K562 (cell line): Measurements from ENCODE around the gene VPS33B. TPM values are rescaled to one million over a fixed set of nuclear protein-coding genes. Genes with fewer than 3 reads are reported as not detected.

Experiments
- BRCA1 ChIP-seq, 2 experiments: fragments of 450-650 bp in 1 of 2; sonication (generic) in 1 of 2; formaldehyde crosslinking in 1 of 2; IDR thresholded peaks; 2 replicates each; pipeline versions ENCODE4 v1.5.0 to v1.6.1; 2017 to 2020; ENCODE audit warnings: mild to moderate bottlenecking in 1 of 2, missing genetic modification reagents in 1 of 2
- CBX8 ChIP-seq: fragments of 200-600 bp; sonication (generic); IDR thresholded peaks from 2 replicates; pipeline ENCODE4 v1.6.1; 2012; ENCODE audit warnings: borderline replicate concordance, mixed run types, low read depth, mild to moderate bottlenecking, moderate library complexity, mixed read lengths, low read length, control low read depth, inconsistent platforms; ENCODE audit not compliant: poor library complexity, severe bottlenecking; ENCODE audit errors: extremely low read depth
- CEBPG ChIP-seq, 3 experiments: fragments of 200-800 bp in 1 of 3; sonication (Bioruptor generic) in 1 of 3; sonication (generic) in 1 of 3; formaldehyde crosslinking in 1 of 3; IDR thresholded peaks in 2 of 3; conservative IDR thresholded peaks in 1 of 3; 2 replicates each; pipeline versions ENCODE4 v1.6.1 to v1.8.0; 2016 to 2022; ENCODE audit warnings: missing compliant biosample characterization in 2 of 3, missing genetic modification characterization in 2 of 3, mild to moderate bottlenecking in 1 of 3, missing genetic modification reagents in 1 of 3
- HDAC6 ChIP-seq: IDR thresholded peaks from 2 replicates; pipeline ENCODE4 v1.6.1; 2012; ENCODE audit warnings: low read depth, mild to moderate bottlenecking, control low read depth, inconsistent platforms, low read length, moderate library complexity
- HMGN3 ChIP-seq: IDR thresholded peaks from 2 replicates; pipeline ENCODE4 v1.6.1; 2011; ENCODE audit warnings: borderline replicate concordance, low read depth, mild to moderate bottlenecking, mixed read lengths, low read length; ENCODE audit not compliant: insufficient read length; ENCODE audit errors: extremely low read depth
- IRF2 ChIP-seq: sonication (generic); formaldehyde crosslinking; IDR thresholded peaks from 2 replicates; pipeline ENCODE4 v1.8.1; 2022; ENCODE audit warnings: mild to moderate bottlenecking, missing genetic modification reagents
- MAFF ChIP-seq: IDR thresholded peaks from 2 replicates; pipeline ENCODE4 v1.6.1; 2012; ENCODE audit warnings: low read length, improper control_type of control experiment
- POLR2AphosphoS5 ChIP-seq: IDR thresholded peaks from 2 replicates; pipeline ENCODE4 v1.6.1; 2011; ENCODE audit warnings: mild to moderate bottlenecking, low read depth, low read length, moderate library complexity; ENCODE audit not compliant: control insufficient read depth, insufficient read depth
- SAP30 ChIP-seq: fragments of 200-600 bp; sonication (generic); IDR thresholded peaks from 2 replicates; pipeline ENCODE4 v1.6.1; 2012; ENCODE audit warnings: borderline replicate concordance, low read depth, mild to moderate bottlenecking, moderate library complexity, low read length, control low read depth, inconsistent platforms; ENCODE audit not compliant: insufficient read depth, poor library complexity, severe bottlenecking
- SRF ChIP-seq, 2 experiments: fragments of 250-450, 450-650 bp in 1 of 2; sonication (Bioruptor Pico) in 1 of 2; sonication (generic) in 1 of 2; formaldehyde crosslinking; IDR thresholded peaks; 2 replicates each; pipeline versions ENCODE4 v1.5.0 to v1.5.1; 2020 to 2022; ENCODE audit warnings: mild to moderate bottlenecking in 1 of 2, missing genetic modification reagents in 1 of 2
- USF2 ChIP-seq: sonication (generic); formaldehyde crosslinking; IDR thresholded peaks from 2 replicates; pipeline ENCODE4 v1.5.0; 2020; ENCODE audit warnings: missing genetic modification reagents
- ZBTB2 ChIP-seq: fragments of 450-650 bp; IDR thresholded peaks from 2 replicates; pipeline ENCODE4 v1.6.1; 2016; ENCODE audit warnings: antibody characterized with exemption
- ZNF197 ChIP-seq: fragments of 200-800 bp; sonication (Bioruptor generic); IDR thresholded peaks from 2 replicates; pipeline ENCODE4 v1.6.1; 2016; ENCODE audit warnings: low read depth, missing genetic modification characterization, missing compliant biosample characterization
- ZNF282 ChIP-seq: sonication (generic); formaldehyde crosslinking; IDR thresholded peaks from 2 replicates; pipeline ENCODE4 v1.8.1; 2023; ENCODE audit warnings: missing genetic modification reagents
- ZNF311 ChIP-seq: fragments of 250-450 bp; sonication (Bioruptor Pico); IDR thresholded peaks from 2 replicates; pipeline ENCODE4 v1.4.0; 2020; ENCODE audit warnings: mild to moderate bottlenecking, moderate library complexity
- polyA plus RNA-seq, 8 experiments: library from polyadenylated mRNA; depleted of rRNA in 4 of 8; stranded (reverse) in 5 of 8; unstranded in 3 of 8; fragments of >200 nt; fragmentation: Nextera tagmentation in 2 of 8; fragmentation: Illumina TruSeq in 1 of 8; extraction: Ambion mirVana in 2 of 8; extraction: Trizol in 1 of 8; gene quantifications; 2 replicates each; pipeline versions ENCODE4 v1.2.1 to v1.2.3, GENCODE V29; 2011 to 2014; ENCODE audit warnings: inconsistent platforms in 1 of 8, missing spikeins in 1 of 8
- total RNA-seq, 7 experiments: library from RNA; depleted of rRNA in 6 of 7; stranded (reverse); fragments of >200 nt in 6 of 7; fragmentation: Illumina TruSeq in 2 of 7; extraction: Trizol in 2 of 7; gene quantifications; 2 replicates each; pipeline versions ENCODE4 v1.2.1 to v1.2.3, GENCODE V29; 2011 to 2021; ENCODE audit warnings: low replicate concordance in 1 of 7
- TF ChIP-seq, protein P1 (sequence below), 3 experiments: fragments of 200-800 bp in 1 of 3; sonication (Bioruptor generic) in 1 of 3; sonication (generic) in 1 of 3; formaldehyde crosslinking in 1 of 3; IDR thresholded peaks; 2 replicates each; pipeline versions ENCODE4 v1.6.1 to v1.8.0; 2016 to 2022; ENCODE audit warnings: mild to moderate bottlenecking in 2 of 3, missing compliant biosample characterization in 2 of 3, missing genetic modification characterization in 2 of 3, missing genetic modification reagents in 1 of 3
- TF ChIP-seq, protein P2 (sequence below): fragments of 450-650 bp; IDR thresholded peaks from 2 replicates; pipeline ENCODE4 v1.6.1; 2017; ENCODE audit warnings: antibody characterized with exemption

The VPS33B gene
- total and polyA plus RNA-seq, 9 of the 15 experiments (the other 6 are each of a cell fraction or from before 2014, with no cell fraction given): 9.4 to 25.5 (median 14.8) TPM

DNA sequence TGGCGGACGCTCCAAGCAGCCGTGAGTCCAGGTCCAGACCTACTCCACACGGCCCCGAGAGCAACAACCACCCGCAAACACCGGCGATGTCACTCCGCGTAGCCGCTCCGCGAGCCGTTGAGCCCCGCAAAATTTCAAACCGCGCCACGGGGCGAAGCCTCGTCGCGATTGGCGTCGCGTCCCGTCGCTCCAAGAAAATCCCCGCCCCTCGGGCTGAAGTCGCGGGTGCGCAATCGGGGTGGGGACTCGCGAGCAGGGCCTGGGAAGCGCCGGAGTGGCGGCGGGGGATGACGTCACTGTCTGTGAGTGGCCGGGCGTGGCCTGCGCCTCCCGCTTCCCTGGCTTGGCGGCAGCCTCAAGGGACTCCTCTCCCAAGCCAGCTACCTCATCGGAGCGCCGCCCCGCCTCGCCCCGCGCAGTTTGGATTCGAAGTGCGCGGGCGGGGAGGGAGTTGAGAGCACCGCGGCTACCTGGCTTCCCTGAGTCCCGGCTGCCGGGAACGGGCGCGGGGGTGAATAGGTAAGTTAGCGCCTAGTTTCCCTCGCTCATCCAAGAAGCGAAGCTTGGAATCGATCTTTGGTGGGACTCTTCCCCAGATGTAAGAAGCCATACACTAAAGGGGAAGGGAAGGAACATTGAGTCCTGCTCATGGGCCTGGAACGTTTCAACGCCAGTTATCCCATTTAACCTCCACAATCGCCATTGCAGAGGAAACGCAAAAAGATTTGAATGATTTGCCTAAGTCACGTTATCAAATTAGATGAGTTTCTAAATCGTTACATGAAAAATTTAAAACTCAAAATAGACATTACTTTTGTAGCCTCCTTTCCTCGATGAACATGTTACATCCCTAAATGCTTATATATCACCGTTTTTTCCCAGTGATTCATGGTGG, 27.7 kb downstream of the VPS33B start, which contains the start of gene PRC1 (continued):
- TF ChIP-seq CEBPG (CRISPR knock-in tag; IDR thresholded peaks at IDR 0.05) (peak; percentile 82), CEBPG (tag; conservative IDR thresholded peaks at IDR 0.05 in 1 of 2, IDR thresholded peaks at IDR 0.05 in 1 of 2) (peak in 1 of 2 experiments; percentile 55; a peak in 1 of 4 replicates), ZNF197 (CRISPR knock-in tag) (no peak), HMGN3 (peak; percentile 94), ZBTB2 (peak; percentile 51; the same call in 1 of the 2 replicates), SAP30 (peak; percentile 68), HDAC6 (no peak), CBX8 (no peak), SRF (CRISPR knock-in tag; IDR thresholded peaks at IDR 0.05) (peak in 1 of 2 experiments; percentile 75; a peak in 2 of 4 replicates), BRCA1 (IDR thresholded peaks at IDR 0.05) (no peak), BRCA1 (CRISPR knock-in tag; IDR thresholded peaks at IDR 0.05) (no peak), USF2 (no peak), MAFF (no peak), POLR2AphosphoS5 (peak; percentile 89), ZNF282 (CRISPR knock-in tag) (no peak), ZNF311 (CRISPR knock-in tag) (peak; percentile 65; the same call in 1 of the 2 replicates), IRF2 (CRISPR knock-in tag) (no peak)
- TF ChIP-seq, protein P1, sequence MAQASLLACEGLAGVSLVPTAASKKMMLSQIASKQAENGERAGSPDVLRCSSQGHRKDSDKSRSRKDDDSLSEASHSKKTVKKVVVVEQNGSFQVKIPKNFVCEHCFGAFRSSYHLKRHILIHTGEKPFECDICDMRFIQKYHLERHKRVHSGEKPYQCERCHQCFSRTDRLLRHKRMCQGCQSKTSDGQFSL (CRISPR knock-in tag; IDR thresholded peaks at IDR 0.05): peak; percentile 59; the same call in 1 of the 2 replicates
- TF ChIP-seq, protein P1 (tag; IDR thresholded peaks at IDR 0.05): no peak
- TF ChIP-seq, protein P2, sequence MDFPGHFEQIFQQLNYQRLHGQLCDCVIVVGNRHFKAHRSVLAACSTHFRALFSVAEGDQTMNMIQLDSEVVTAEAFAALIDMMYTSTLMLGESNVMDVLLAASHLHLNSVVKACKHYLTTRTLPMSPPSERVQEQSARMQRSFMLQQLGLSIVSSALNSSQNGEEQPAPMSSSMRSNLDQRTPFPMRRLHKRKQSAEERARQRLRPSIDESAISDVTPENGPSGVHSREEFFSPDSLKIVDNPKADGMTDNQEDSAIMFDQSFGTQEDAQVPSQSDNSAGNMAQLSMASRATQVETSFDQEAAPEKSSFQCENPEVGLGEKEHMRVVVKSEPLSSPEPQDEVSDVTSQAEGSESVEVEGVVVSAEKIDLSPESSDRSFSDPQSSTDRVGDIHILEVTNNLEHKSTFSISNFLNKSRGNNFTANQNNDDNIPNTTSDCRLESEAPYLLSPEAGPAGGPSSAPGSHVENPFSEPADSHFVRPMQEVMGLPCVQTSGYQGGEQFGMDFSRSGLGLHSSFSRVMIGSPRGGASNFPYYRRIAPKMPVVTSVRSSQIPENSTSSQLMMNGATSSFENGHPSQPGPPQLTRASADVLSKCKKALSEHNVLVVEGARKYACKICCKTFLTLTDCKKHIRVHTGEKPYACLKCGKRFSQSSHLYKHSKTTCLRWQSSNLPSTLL: no peak
